GM12878 (cell line): ENCODE results near the gene MUTYH. TPM values are rescaled to one million over a fixed set of nuclear protein-coding genes. Genes with fewer than 3 reads are reported as not detected.
"Not testable (repeated sequence)": the region's sequence is repeated elsewhere in the genome, so short reads cannot be mapped to it uniquely, and the experiment has no call there.

ENCODE experiments used
- ATAC-seq: fragments of 200-7000 bp; cut with Tn5 transposase; 3 replicates; pipeline ENCODE4 v1.9.1; 2020; ENCODE audit warnings: mild to moderate bottlenecking, moderate library complexity
- BruUV-seq: library from RNA; stranded (reverse); fragments of 400-500 nt; replicated peaks from 2 replicates; lab custom pipeline; 2021; lab: Mats Ljungman, UMichigan
- CTCF ChIA-PET: fragments of 300-600 bp; sonication (Branson Sonifier 250); formaldehyde crosslinking; extraction: SDS; loops from one replicate; lab custom pipeline; 2021; ENCODE audit warnings: inconsistent platforms; lab: Yijun Ruan, JAX
- POLR2A ChIA-PET: fragments of 350-600 bp; formaldehyde crosslinking; extraction: SDS; loops from one replicate; lab custom pipeline; 2021; ENCODE audit warnings: inconsistent platforms; lab: Charles Lee
- RAD21 ChIA-PET: fragments of 300-600 bp; sonication (Branson Sonifier 250); formaldehyde crosslinking; loops from one replicate; lab custom pipeline; 2023; ENCODE audit warnings: antibody characterized with exemption; ENCODE audit not compliant: unreplicated experiment; lab: Charles Lee
- SMC1A ChIA-PET: fragments of 300-600 bp; sonication (Branson Sonifier 250); formaldehyde crosslinking; loops from one replicate; lab custom pipeline; 2023; ENCODE audit not compliant: unreplicated experiment, uncharacterized antibody; lab: Charles Lee
- DNase-seq: peaks from one replicate; pipeline ENCODE4 v3.0.0-alpha.2; 2011; ENCODE audit warnings: low read depth, low spot score
- FAIRE-seq: peaks from 3 replicates; lab custom pipeline; 2011; peaks lifted over from hg19 to GRCh38; lab: Jason Lieb, UNC
- H2AFZ ChIP-seq: 2 replicates; pipeline ENCODE4 v1.6.0; 2011; ENCODE audit warnings: low read depth, low read length, control low read depth; ENCODE audit not compliant: control insufficient read depth
- H3K27ac ChIP-seq: 2 replicates; pipeline ENCODE4 v1.5.1; 2011; ENCODE audit warnings: control low read depth; ENCODE audit not compliant: control insufficient read depth, insufficient read depth
- H3K27me3 ChIP-seq, 2 experiments: replicated peaks in 1 of 2; 2 replicates each; pipeline versions ENCODE4 v1.6.0 to v1.6.1; 2011; ENCODE audit warnings: low read length in 1 of 2; ENCODE audit not compliant: control insufficient read depth in 2 of 2, insufficient read depth in 2 of 2
- H3K36me3 ChIP-seq, 2 experiments: 2 replicates each; pipeline ENCODE4 v1.5.1; 2011; ENCODE audit warnings: low read length in 1 of 2; ENCODE audit not compliant: control insufficient read depth in 2 of 2, insufficient read depth in 2 of 2
- H3K4me1 ChIP-seq: 2 replicates; pipeline ENCODE4 v1.6.1; 2011; ENCODE audit warnings: mild to moderate bottlenecking, low read length, moderate library complexity, mixed read lengths; ENCODE audit not compliant: control insufficient read depth, insufficient read depth
- H3K4me2 ChIP-seq: 2 replicates; pipeline ENCODE4 v1.6.0; 2011; ENCODE audit warnings: control low read depth; ENCODE audit not compliant: control insufficient read depth, insufficient read depth
- H3K4me3 ChIP-seq: fragments of 200-600 bp; sonication (generic); 2 replicates; pipeline ENCODE4 v1.5.1; 2016
- H3K79me2 ChIP-seq: 2 replicates; pipeline ENCODE4 v1.6.0; 2011; ENCODE audit warnings: low read length; ENCODE audit not compliant: control insufficient read depth, insufficient read depth
- H3K9ac ChIP-seq: 2 replicates; pipeline ENCODE4 v1.8.0; 2011; ENCODE audit warnings: low read length, control low read depth, mixed read lengths; ENCODE audit not compliant: control insufficient read depth, insufficient read depth
- H3K9me3 ChIP-seq: replicated peaks from 3 replicates; pipeline ENCODE4 v1.5.1; 2011; ENCODE audit warnings: mild to moderate bottlenecking, low read length; ENCODE audit not compliant: control insufficient read depth, insufficient read depth
- H4K20me1 ChIP-seq: 2 replicates; pipeline ENCODE4 v1.6.0; 2011; ENCODE audit not compliant: control insufficient read depth, insufficient read depth
- CBX5 ChIP-seq: sonication (generic); IDR thresholded peaks from 2 replicates; pipeline ENCODE4 v1.6.1; 2016; ENCODE audit warnings: low read depth, moderate library complexity, mild to moderate bottlenecking, inconsistent platforms
- IKZF2 ChIP-seq, 2 experiments: fragments of 450-650 bp; IDR thresholded peaks; 2 replicates each; pipeline ENCODE4 v1.6.1; 2017; ENCODE audit warnings: mild to moderate bottlenecking in 2 of 2, moderate library complexity in 2 of 2
- MEF2B ChIP-seq: fragments of 450-650 bp; IDR thresholded peaks from 2 replicates; pipeline ENCODE4 v1.6.1; 2018; ENCODE audit warnings: mild to moderate bottlenecking, moderate library complexity; ENCODE audit not compliant: partially characterized antibody, poor library complexity, severe bottlenecking
- MTA2 ChIP-seq: fragments of 450-650 bp; IDR thresholded peaks from 2 replicates; pipeline ENCODE4 v1.6.1; 2016; ENCODE audit warnings: low read depth, mild to moderate bottlenecking, moderate library complexity
- NR2C2 ChIP-seq: IDR thresholded peaks from 2 replicates; pipeline ENCODE4 v1.6.1; 2011; ENCODE audit warnings: borderline replicate concordance, low read depth; ENCODE audit not compliant: control insufficient read depth, insufficient read length
- NRF1 ChIP-seq: conservative IDR thresholded peaks from 2 replicates; pipeline ENCODE4 v1.6.1; 2011; ENCODE audit warnings: mild to moderate bottlenecking, low read depth, low read length, improper control_type of control experiment
- SMARCA5 ChIP-seq: fragments of 450-650 bp; IDR thresholded peaks from 2 replicates; pipeline ENCODE4 v1.6.1; 2017; ENCODE audit warnings: mild to moderate bottlenecking
- USF2 ChIP-seq: IDR thresholded peaks from 2 replicates; pipeline ENCODE4 v1.6.1; 2011; ENCODE audit warnings: low read depth, low read length, improper control_type of control experiment, borderline replicate concordance
- YY1 ChIP-seq: IDR thresholded peaks from 2 replicates; pipeline ENCODE4 v1.6.1; 2011; ENCODE audit warnings: low read depth, mild to moderate bottlenecking, low read length
- WGBS: methylation state at CpG from one replicate; pipeline ENCODE4 v1.1.6; 2016; ENCODE audit warnings: low lambda C conversion rate; ENCODE audit not compliant: insufficient replicate concordance, insufficient coverage; ENCODE audit errors: missing lambda C conversion rate; 5-methylcytosine and 5-hydroxymethylcytosine counted together
- in situ Hi-C: fragments of 300-500 bp; cut with MboI; formaldehyde crosslinking; loops from 9 replicates; pipeline ENCODE4 v1.14.3; 2018; ENCODE audit warnings: mixed read lengths
- intact Hi-C: fragments of 100-400 bp; cut with micrococcal nuclease; formaldehyde crosslinking; loops from one replicate; pipeline ENCODE4 v1.14.2; 2022; ENCODE audit not compliant: unreplicated experiment
- polyA plus RNA-seq, 11 experiments: library from polyadenylated mRNA; depleted of rRNA in 4 of 11; unstranded in 6 of 11; stranded (reverse) in 5 of 11; fragments of >200 nt; fragmentation: Nextera tagmentation in 4 of 11; fragmentation: Illumina TruSeq in 1 of 11; extraction: Ambion mirVana in 4 of 11; extraction: Trizol in 1 of 11; gene quantifications; 1 replicate in 1 of 11; 2 replicates in 10 of 11; pipeline versions ENCODE4 v1.2.1 to v1.2.3, GENCODE V29; 2011 to 2016; ENCODE audit warnings: inconsistent platforms in 2 of 11, missing spikeins in 2 of 11, low read depth in 1 of 11
- total RNA-seq, 4 experiments: library from RNA; depleted of rRNA in 3 of 4; stranded (reverse); fragments of >200 nt in 3 of 4; fragmentation: Illumina TruSeq in 1 of 4; extraction: Trizol in 1 of 4; gene quantifications; 2 replicates each; pipeline versions ENCODE4 v1.2.1 to v1.2.3, GENCODE V29; 2013 to 2021

MUTYH gene
- total and polyA plus RNA-seq, 10 of the 15 experiments (the other 5 are each of a cell fraction or from before 2014, with no cell fraction given): 2.5 to 42.0 (median 30.0) TPM

GRCh38 chr1:45364294-45364693 lies 24.1 kb upstream of the MUTYH start:
- ATAC-seq (no peak), DNase-seq (no peak), FAIRE-seq (no peak)
- in situ Hi-C loops (loop anchor here (5.0 kb wide), 1 partner anchor 128 kb away; the partner anchor contains the start of gene TESK2), intact Hi-C loops (loop anchor here (5.0 kb wide), 1 partner anchor 208 kb away; no protein-coding TSS in a partner anchor)
- SMC1A ChIA-PET: interaction anchor here (0.9 to 11.6 kb wide), 4 partner anchors 14 to 128 kb away, joined by 3 to 369 read pairs (median 4); partner anchors contain the start of gene TESK2
- Histone ChIP-seq H3K36me3 (no peaks in the 10 kb centered on the region), H3K4me2 (no peak overlapping the region), H3K27ac (no peak overlapping the region), H3K79me2 (no peaks in the 10 kb centered on the region), H3K9me3 (no peaks in the 10 kb centered on the region), H3K27me3 (no peaks in the 10 kb centered on the region), H4K20me1 (no peaks in the 10 kb centered on the region), H3K9ac (no peak overlapping the region), H3K4me3 (no peak overlapping the region), H2AFZ (no peak overlapping the region), H3K4me1 (peaks cover 10% of the 10 kb centered on the region)
- RAD21 ChIA-PET: interaction anchor here (0.9 to 13.5 kb wide), 5 partner anchors 8 to 205 kb away, joined by 3 to 319 read pairs (median 5); partner anchors contain the start of genes MMACHC and TESK2
- POLR2A ChIA-PET: interaction anchor here (1.2 kb wide), 1 partner anchor 10 kb away, joined by 4 read pairs; no protein-coding TSS in a partner anchor
- no TSS peak for BruUV-seq
- TF ChIP-seq NRF1 (no peak), YY1 (no peak), CBX5 (no peak), IKZF2 (IDR thresholded peaks at IDR 0.05) (no peak), SMARCA5 (no peak), USF2 (no peak), NR2C2 (no peak), MEF2B (no peak), MTA2 (no peak)
- CTCF ChIA-PET: interaction anchor here (1.1 to 11.7 kb wide), 9 partner anchors 8 to 205 kb away, joined by 3 to 508 read pairs (median 4); partner anchors contain the start of genes CCDC163, MMACHC and TESK2
- whole genome bisulfite sequencing: 97% methylated on average over 2 of the region's 2 CpGs

- ATAC-seq, H3K27ac ChIP-seq, H2AFZ ChIP-seq, BruUV-seq, H3K27me3 ChIP-seq, FAIRE-seq, H3K36me3 ChIP-seq, DNase-seq, H3K4me3 ChIP-seq, H4K20me1 ChIP-seq, H3K4me2 ChIP-seq, H3K9me3 ChIP-seq, H3K79me2 ChIP-seq, H3K9ac ChIP-seq: not testable (repeated sequence)
- peaks cover 10% of the 10 kb centered on the region for H3K4me1 ChIP-seq
- SMC1A ChIA-PET: interaction anchor here (0.7 to 11.6 kb wide), 12 partner anchors 12 to 209 kb away, joined by 3 to 369 read pairs (median 6); partner anchors contain the start of genes CCDC163, MMACHC, MUTYH and TESK2
- intact Hi-C loops: loop anchor here (1.0 to 5.0 kb wide), 2 partner anchors 132 to 211 kb away; no protein-coding TSS in a partner anchor
- POLR2A ChIA-PET: interaction anchor here (0.6 to 4.8 kb wide), 2 partner anchors 14 to 131 kb away, joined by 4 to 31 read pairs; partner anchors contain the start of gene TESK2
- in situ Hi-C loops: loop anchor here (5.0 kb wide), 1 partner anchor 131 kb away; the partner anchor contains the start of gene TESK2
- RAD21 ChIA-PET: interaction anchor here (0.9 to 13.5 kb wide), 12 partner anchors 14 to 347 kb away, joined by 3 to 319 read pairs (median 4); partner anchors contain the start of genes CCDC163, MMACHC, MUTYH and TESK2
- CTCF ChIA-PET: interaction anchor here (0.9 to 11.7 kb wide), 16 partner anchors 8 to 343 kb away, joined by 3 to 508 read pairs (median 6); partner anchors contain the start of genes CCDC163, MMACHC, MUTYH and TESK2
- WGBS: 88% methylated on average over 7 of the region's 7 CpGs
Observed at GRCh38 chr1:45360981-45361380, 20.7 kb upstream of the MUTYH start.
